Karpas-422 (cell line): ENCODE measurements around the gene ANKRD66. TPM values are rescaled to one million over a fixed set of nuclear protein-coding genes. Genes with fewer than 3 reads are reported as not detected.

ENCODE experiments used
- DNase-seq: peaks from one replicate; pipeline ENCODE4 v3.0.0-alpha.2; 2015
- H2AFZ ChIP-seq: fragments of 200-600 bp; sonication (generic); 2 replicates; pipeline ENCODE4 v1.6.1; 2014; ENCODE audit warnings: antibody characterized with exemption, low read length, mixed read lengths
- H3K27ac ChIP-seq: fragments of 200-600 bp; sonication (generic); 2 replicates; pipeline ENCODE4 v1.5.1; 2014; ENCODE audit warnings: mild to moderate bottlenecking, low read length, moderate library complexity
- H3K27me3 ChIP-seq: fragments of 200-600 bp; sonication (generic); 2 replicates; pipeline ENCODE4 v1.6.1; 2014; ENCODE audit warnings: low read length, mixed read lengths
- H3K36me3 ChIP-seq: fragments of 200-600 bp; sonication (generic); 2 replicates; pipeline ENCODE4 v1.6.1; 2014; ENCODE audit warnings: low read length, mixed read lengths; ENCODE audit not compliant: insufficient read depth
- H3K4me1 ChIP-seq: fragments of 200-600 bp; sonication (generic); 2 replicates; pipeline ENCODE4 v1.6.1; 2014; ENCODE audit warnings: mild to moderate bottlenecking, low read length, mixed read lengths
- H3K4me2 ChIP-seq: fragments of 200-600 bp; sonication (generic); 2 replicates; pipeline ENCODE4 v1.6.1; 2014; ENCODE audit warnings: low read length, low read depth, mild to moderate bottlenecking; ENCODE audit not compliant: poor library complexity, severe bottlenecking
- H3K4me3 ChIP-seq: fragments of 200-600 bp; sonication (generic); 2 replicates; pipeline ENCODE4 v1.5.1; 2014; ENCODE audit warnings: mild to moderate bottlenecking, antibody characterized with exemption, low read length, mixed read lengths
- H3K79me2 ChIP-seq: fragments of 200-600 bp; sonication (generic); 2 replicates; pipeline ENCODE4 v1.6.1; 2014; ENCODE audit warnings: mild to moderate bottlenecking, low read length, mixed read lengths
- H3K9ac ChIP-seq: fragments of 200-600 bp; sonication (generic); 2 replicates; pipeline ENCODE4 v1.6.0; 2014; ENCODE audit warnings: low read length
- H3K9me2 ChIP-seq: fragments of 200-600 bp; sonication (generic), shearing (Covaris generic); replicated peaks from 2 replicates; pipeline ENCODE4 v1.6.0; 2014; ENCODE audit warnings: mild to moderate bottlenecking, low read length, moderate library complexity; ENCODE audit not compliant: insufficient read depth
- H3K9me3 ChIP-seq: fragments of 300-700, 200-600 bp; sonication (generic); 2 replicates; pipeline ENCODE4 v1.6.1; 2014; ENCODE audit warnings: low read length, mixed read lengths
- H4K20me1 ChIP-seq: fragments of 200-600 bp; sonication (generic); 2 replicates; pipeline ENCODE4 v1.6.1; 2014; ENCODE audit warnings: mild to moderate bottlenecking, antibody characterized with exemption, low read length, low read depth; ENCODE audit not compliant: insufficient read depth
- total RNA-seq: library from RNA; depleted of rRNA; stranded (reverse); fragments of >200 nt; shearing (Covaris generic); gene quantifications from 2 replicates; pipeline ENCODE4 v1.2.3, GENCODE V29; 2014; ENCODE audit warnings: low replicate concordance

ANKRD66 gene
- total RNA-seq, 1 experiment from 2014 or later = not detected

GRCh38 chr6:46788791-46789190 lies 42.1 kb downstream of the ANKRD66 start:
- no peak for DNase-seq
- Histone ChIP-seq H3K79me2 (no peaks in the 10 kb centered on the region), H3K4me2 (no peak overlapping the region), H3K9ac (no peak overlapping the region), H3K9me3 (no peaks in the 10 kb centered on the region), H3K27me3 (no peaks in the 10 kb centered on the region), H4K20me1 (no peaks in the 10 kb centered on the region), H2AFZ (no peak overlapping the region), H3K27ac (no peak overlapping the region), H3K4me1 (no peaks in the 10 kb centered on the region), H3K4me3 (no peak overlapping the region), H3K36me3 (no peaks in the 10 kb centered on the region), H3K9me2 (no peaks in the 10 kb centered on the region)

GRCh38 chr6:46789434-46790354 lies 43.0 kb downstream of the ANKRD66 start:
- H3K4me2 ChIP-seq = no peak overlapping the region
- no peak overlapping the region for H3K27ac ChIP-seq
- no peak overlapping the region for H3K9ac ChIP-seq
- H3K36me3 ChIP-seq = no peaks in the 10 kb centered on the region
- no peaks in the 10 kb centered on the region for H3K9me3 ChIP-seq
- no peaks in the 10 kb centered on the region for H4K20me1 ChIP-seq
- H3K4me3 ChIP-seq = no peak overlapping the region
- no peak for DNase-seq
- no peaks in the 10 kb centered on the region for H3K9me2 ChIP-seq
- H3K79me2 ChIP-seq = no peaks in the 10 kb centered on the region
- no peak overlapping the region; the same call in 1 of the 2 replicates for H2AFZ ChIP-seq
- no peaks in the 10 kb centered on the region for H3K4me1 ChIP-seq
- no peaks in the 10 kb centered on the region for H3K27me3 ChIP-seq

GRCh38 chr6:46790355-46790874 lies 43.7 kb downstream of the ANKRD66 start:
- no peak overlapping the region for H3K9ac ChIP-seq
- H2AFZ ChIP-seq = no peak overlapping the region; the same call in 1 of the 2 replicates
- no peaks in the 10 kb centered on the region for H3K27me3 ChIP-seq
- no peak overlapping the region for H3K27ac ChIP-seq
- no peak for DNase-seq
- H3K36me3 ChIP-seq = no peaks in the 10 kb centered on the region
- H3K4me3 ChIP-seq = no peak overlapping the region
- no peaks in the 10 kb centered on the region for H3K4me1 ChIP-seq
- H4K20me1 ChIP-seq = no peaks in the 10 kb centered on the region
- no peaks in the 10 kb centered on the region for H3K79me2 ChIP-seq
- no peaks in the 10 kb centered on the region for H3K9me2 ChIP-seq
- no peak overlapping the region for H3K4me2 ChIP-seq
- no peaks in the 10 kb centered on the region for H3K9me3 ChIP-seq

GRCh38 chr6:46792635-46793034 lies 45.9 kb downstream of the ANKRD66 start:
- no peak overlapping the region for H2AFZ ChIP-seq
- no peaks in the 10 kb centered on the region for H3K79me2 ChIP-seq
- no peaks in the 10 kb centered on the region for H4K20me1 ChIP-seq
- H3K27ac ChIP-seq = no peak overlapping the region
- H3K9ac ChIP-seq = no peak overlapping the region
- H3K4me2 ChIP-seq = no peak overlapping the region
- H3K4me3 ChIP-seq = no peak overlapping the region
- no peaks in the 10 kb centered on the region for H3K36me3 ChIP-seq
- DNase-seq = no peak
- no peaks in the 10 kb centered on the region for H3K9me2 ChIP-seq
- H3K9me3 ChIP-seq = no peaks in the 10 kb centered on the region
- H3K4me1 ChIP-seq = no peaks in the 10 kb centered on the region
- H3K27me3 ChIP-seq = no peaks in the 10 kb centered on the region

- Histone ChIP-seq H3K9me2 (no peaks in the 10 kb centered on the region), H3K36me3 (no peaks in the 10 kb centered on the region), H3K9ac (no peak within 1 kb of the TSS), H3K27me3 (no peaks in the 10 kb centered on the region), H3K4me2 (no peak within 1 kb of the TSS), H3K79me2 (no peaks in the 10 kb centered on the region), H3K4me3 (no peak within 1 kb of the TSS), H3K27ac (no peak within 1 kb of the TSS), H2AFZ (no peak within 1 kb of the TSS), H3K9me3 (no peaks in the 10 kb centered on the region), H4K20me1 (no peaks in the 10 kb centered on the region), H3K4me1 (no peaks in the 10 kb centered on the region)
- DNase-seq = no peak
Measured at GRCh38 chr6:46793138-46793537, 46.4 kb downstream of the ANKRD66 start, which contains the start of gene MEP1A. Gene MEP1A, plus strand, starts transcription at chr6:46793389. Its CDS starts 10 bp downstream, at chr6:46793399.

GRCh38 chr6:46794068-46794467 lies 47.3 kb downstream of the ANKRD66 start:
- no peaks in the 10 kb centered on the region for H3K9me3 ChIP-seq
- no peaks in the 10 kb centered on the region for H3K36me3 ChIP-seq
- no peak overlapping the region for H3K27ac ChIP-seq
- H3K9me2 ChIP-seq = no peaks in the 10 kb centered on the region
- H3K4me2 ChIP-seq = no peak overlapping the region
- H2AFZ ChIP-seq = no peak overlapping the region
- H3K9ac ChIP-seq = no peak overlapping the region
- DNase-seq = no peak
- H3K4me3 ChIP-seq = no peak overlapping the region
- no peaks in the 10 kb centered on the region for H3K4me1 ChIP-seq
- H3K79me2 ChIP-seq = no peaks in the 10 kb centered on the region
- H4K20me1 ChIP-seq = no peaks in the 10 kb centered on the region
- no peaks in the 10 kb centered on the region for H3K27me3 ChIP-seq

GRCh38 chr6:46795816-46796215 lies 49.1 kb downstream of the ANKRD66 start:
- Histone ChIP-seq H3K27ac (no peak overlapping the region), H3K36me3 (no peaks in the 10 kb centered on the region), H3K4me2 (no peak overlapping the region), H3K4me1 (no peaks in the 10 kb centered on the region), H3K79me2 (no peaks in the 10 kb centered on the region), H3K4me3 (no peak overlapping the region), H4K20me1 (no peaks in the 10 kb centered on the region), H3K9me3 (no peaks in the 10 kb centered on the region), H3K9me2 (no peaks in the 10 kb centered on the region), H2AFZ (no peak overlapping the region), H3K27me3 (no peaks in the 10 kb centered on the region), H3K9ac (no peak overlapping the region)
- no peak for DNase-seq

GRCh38 chr6:46796848-46797580 lies 50.3 kb downstream of the ANKRD66 start:
- DNase-seq = no peak
- Histone ChIP-seq H4K20me1 (no peaks in the 10 kb centered on the region), H2AFZ (no peak overlapping the region)

More at GRCh38 chr6:46796848-46797580, 50.3 kb downstream of the ANKRD66 start:
- Histone ChIP-seq H3K9me3 (no peaks in the 10 kb centered on the region), H3K27me3 (no peaks in the 10 kb centered on the region), H3K4me2 (no peak overlapping the region), H3K36me3 (no peaks in the 10 kb centered on the region), H3K27ac (no peak overlapping the region), H3K4me3 (no peak overlapping the region), H3K9me2 (no peaks in the 10 kb centered on the region), H3K79me2 (no peaks in the 10 kb centered on the region), H3K9ac (no peak overlapping the region), H3K4me1 (no peaks in the 10 kb centered on the region)
